Left forelimb (tissue), 1 donor: ENCODE data around the gene KLC1.

Experiments
- DNase-seq: peaks from one replicate; pipeline ENCODE4 v3.0.0-alpha.2; 2018; ENCODE audit warnings: low spot score

The KLC1 gene

GRCh38 chr14:103659631-103660030 lies 30.6 kb downstream of the KLC1 start:
- no peak for DNase-seq

GRCh38 chr14:103662029-103662428 lies 33.0 kb downstream of the KLC1 start:
- no peak for DNase-seq

- DNase-seq, result no peak
Observed at GRCh38 chr14:103662591-103662990, 33.6 kb downstream of the KLC1 start.

- no peak for DNase-seq
Observed at GRCh38 chr14:103663506-103663905, 34.5 kb downstream of the KLC1 start.

GRCh38 chr14:103667671-103668070 lies 38.7 kb downstream of the KLC1 start:
- no peak for DNase-seq

GRCh38 chr14:103668117-103668516 lies 39.1 kb downstream of the KLC1 start:
- no peak for DNase-seq

GRCh38 chr14:103669370-103669769 lies 40.4 kb downstream of the KLC1 start:
- DNase-seq, result no peak

- DNase-seq, result no peak
Observed at GRCh38 chr14:103671911-103672310, 42.9 kb downstream of the KLC1 start.

- DNase-seq, result no peak
Observed at GRCh38 chr14:103675957-103676356, 46.9 kb downstream of the KLC1 start.

- DNase-seq, result no peak
Observed at GRCh38 chr14:103676881-103677675, 48.1 kb downstream of the KLC1 start.

- DNase-seq, result no peak
Observed at GRCh38 chr14:103679351-103679750, 50.3 kb downstream of the KLC1 start.

- DNase-seq, result no peak
Observed at GRCh38 chr14:103680491-103681231, 51.6 kb downstream of the KLC1 start.

- DNase-seq, result no peak
Observed at GRCh38 chr14:103683139-103683538, 54.1 kb downstream of the KLC1 start.

- no peak for DNase-seq
Observed at GRCh38 chr14:103684471-103684870, 55.5 kb downstream of the KLC1 start.

- no peak for DNase-seq
Observed at GRCh38 chr14:103684871-103685270, 55.9 kb downstream of the KLC1 start.

GRCh38 chr14:103685276-103686211 lies 56.5 kb downstream of the KLC1 start:
- no peak for DNase-seq

- no peak for DNase-seq
Observed at GRCh38 chr14:103686831-103687485, 57.9 kb downstream of the KLC1 start.

- no peak for DNase-seq
Observed at GRCh38 chr14:103687712-103688111, 58.7 kb downstream of the KLC1 start.

GRCh38 chr14:103688441-103688840 lies 59.4 kb downstream of the KLC1 start:
- DNase-seq, result no peak

- no peak for DNase-seq
Observed at GRCh38 chr14:103688906-103689902, 60.2 kb downstream of the KLC1 start.

GRCh38 chr14:103690332-103690731 lies 61.3 kb downstream of the KLC1 start:
- DNase-seq, result no peak
